Activated CD4-positive, alpha-beta T cell treated with anti-CD3 and anti-CD28 coated beads, Interleukin-2, amount 10 ng/mL, durations not matched to agents 7 days and 5 days (primary cell): ENCODE results near the gene MICAL3. TPM values are rescaled to one million over a fixed set of nuclear protein-coding genes. Genes with fewer than 3 reads are reported as not detected.

Experiments used
- CTCF ChIA-PET: fragments of 350-600 bp; sonication (Branson Sonifier 250); formaldehyde crosslinking; loops from one replicate; lab custom pipeline; 2021; ENCODE audit warnings: antibody characterized with exemption; lab: Charles Lee
- POLR2A ChIA-PET: fragments of 350-600 bp; sonication (Branson Sonifier 250); formaldehyde crosslinking; loops from one replicate; lab custom pipeline; 2021; ENCODE audit warnings: antibody characterized with exemption; lab: Charles Lee
- DNase-seq: peaks from one replicate; pipeline ENCODE4 v3.0.0-alpha.2; 2020
- H3K27ac Mint-ChIP-seq: one replicate; pipeline ENCODE4 v1.8.0; 2021; ENCODE audit warnings: mild to moderate bottlenecking, moderate library complexity, mixed read lengths
- H3K27me3 Mint-ChIP-seq: one replicate; pipeline ENCODE4 v1.8.0; 2021; ENCODE audit warnings: mixed read lengths
- H3K36me3 Mint-ChIP-seq: one replicate; pipeline ENCODE4 v1.8.0; 2021; ENCODE audit warnings: low read depth, mixed read lengths
- H3K4me1 Mint-ChIP-seq: one replicate; pipeline ENCODE4 v1.8.0; 2021; ENCODE audit warnings: mixed read lengths
- H3K4me3 Mint-ChIP-seq: one replicate; pipeline ENCODE4 v1.8.0; 2021; ENCODE audit warnings: mild to moderate bottlenecking, moderate library complexity, mixed read lengths
- H3K9me3 Mint-ChIP-seq: one replicate; pipeline ENCODE4 v1.8.0; 2021; ENCODE audit warnings: mixed read lengths
- total RNA-seq, 2 experiments: library from RNA; stranded (reverse); gene quantifications; one replicate each; pipeline ENCODE4 v1.2.3, GENCODE V29; 2021

The MICAL3 gene
- total RNA-seq, 2 experiments from 2014 or later: 19.1 to 21.4 TPM

DNA sequence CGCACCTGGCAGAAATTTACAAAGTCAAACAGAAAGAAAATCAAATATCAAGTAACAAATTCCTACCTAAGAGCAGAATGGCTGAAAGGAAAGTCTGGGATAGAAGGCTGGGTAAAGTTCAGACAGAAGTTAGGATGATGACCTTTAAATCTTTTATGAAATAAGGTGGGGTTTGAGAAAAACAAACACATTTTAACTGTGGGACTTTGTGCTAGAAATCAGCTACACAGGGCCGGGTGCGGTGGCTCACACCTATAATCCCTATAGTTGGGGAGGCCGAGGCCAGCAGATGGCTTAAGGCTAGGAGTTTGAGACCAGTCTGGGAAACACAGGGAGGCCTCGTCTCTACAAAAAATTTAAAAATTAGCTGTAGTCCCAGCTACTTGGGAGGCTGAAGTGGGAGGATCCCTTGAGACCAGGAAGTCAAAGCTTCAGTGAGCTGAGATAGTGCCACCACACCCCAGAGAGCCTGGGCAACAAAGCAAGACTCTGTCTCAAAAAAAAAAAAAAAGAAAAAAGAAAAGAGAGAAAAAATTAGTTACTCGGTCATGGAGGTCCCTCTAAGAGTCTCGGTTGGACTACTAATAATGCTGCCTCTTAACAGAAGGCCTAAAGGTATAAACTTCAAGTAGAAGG is 130.3 kb downstream of the MICAL3 start:
- H3K36me3 Mint-ChIP-seq: no peaks in the 10 kb centered on the region
- H3K4me3 Mint-ChIP-seq: no peak overlapping the region
- POLR2A ChIA-PET: interaction anchor here (0.7 kb wide), 1 partner anchor 47 kb away, joined by 3 read pairs; no protein-coding TSS in a partner anchor

GRCh38 chr22:17892376-17892775 is 132.0 kb downstream of the MICAL3 start:
- no peak overlapping the region for H3K27ac Mint-ChIP-seq
- DNase-seq: no peak
- POLR2A ChIA-PET: no interaction called here

More for the DNA sequence above, 130.3 kb downstream of the MICAL3 start:
- Mint-ChIP-seq H3K4me1 (peaks cover 2% of the 10 kb centered on the region), H3K27me3 (no peaks in the 10 kb centered on the region), H3K9me3 (no peaks in the 10 kb centered on the region), H3K27ac (no peak overlapping the region)
- no peak for DNase-seq
- CTCF ChIA-PET: interaction anchor here (0.7 kb wide), 2 partner anchors 27 to 1222 kb away, joined by 3 to 4 read pairs; no protein-coding TSS in a partner anchor

GRCh38 chr22:17891481-17892167 is 132.7 kb downstream of the MICAL3 start:
- Mint-ChIP-seq H3K9me3 (no peaks in the 10 kb centered on the region), H3K4me1 (no peaks in the 10 kb centered on the region), H3K27ac (no peak overlapping the region), H3K36me3 (no peaks in the 10 kb centered on the region), H3K4me3 (no peak overlapping the region), H3K27me3 (no peaks in the 10 kb centered on the region)
- ChIA-PET CTCF (no interaction called here), POLR2A (no interaction called here)
- DNase-seq: no peak

More at GRCh38 chr22:17892376-17892775, 132.0 kb downstream of the MICAL3 start:
- H3K9me3 Mint-ChIP-seq: no peaks in the 10 kb centered on the region
- no peak overlapping the region for H3K4me3 Mint-ChIP-seq
- H3K36me3 Mint-ChIP-seq: no peaks in the 10 kb centered on the region
- no peaks in the 10 kb centered on the region for H3K27me3 Mint-ChIP-seq
- peaks cover under 1% of the 10 kb centered on the region for H3K4me1 Mint-ChIP-seq
- CTCF ChIA-PET: interaction anchor here (1.3 kb wide), 1 partner anchor 12 kb away, joined by 3 read pairs; no protein-coding TSS in a partner anchor

GRCh38 chr22:17890892-17891291 is 133.5 kb downstream of the MICAL3 start:
- Mint-ChIP-seq H3K4me1 (no peaks in the 10 kb centered on the region), H3K4me3 (no peak overlapping the region), H3K27ac (no peak overlapping the region), H3K36me3 (no peaks in the 10 kb centered on the region), H3K9me3 (no peaks in the 10 kb centered on the region), H3K27me3 (no peaks in the 10 kb centered on the region)
- DNase-seq: no peak
- ChIA-PET POLR2A (no interaction called here), CTCF (no interaction called here)

- DNase-seq: no peak
- H3K27ac Mint-ChIP-seq: no peak overlapping the region
Observed at GRCh38 chr22:17890245-17890671, 134.1 kb downstream of the MICAL3 start.

DNA sequence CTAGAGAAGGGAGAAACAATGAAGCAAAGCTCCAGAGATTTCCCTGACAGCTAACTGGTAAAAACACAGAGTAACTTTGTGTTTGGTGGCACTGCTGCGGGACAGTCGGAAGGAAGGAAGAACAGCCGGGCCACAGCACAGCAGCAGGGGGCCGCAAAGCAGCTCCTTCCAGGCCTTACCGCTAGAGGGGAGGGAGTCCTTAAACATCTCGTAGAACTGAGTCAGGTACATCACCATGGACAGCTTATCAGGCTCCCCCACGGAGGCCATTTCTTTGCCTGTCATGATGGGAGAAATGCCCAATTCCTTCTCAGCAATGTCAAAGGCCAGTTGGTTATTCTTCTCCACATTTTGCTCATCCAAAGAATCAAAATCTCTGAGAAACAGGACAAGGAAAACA is 135.5 kb downstream of the MICAL3 start:
- no peaks in the 10 kb centered on the region for H3K4me1 Mint-ChIP-seq
- CTCF ChIA-PET: no interaction called here
- DNase-seq: no peak
- no peak overlapping the region for H3K27ac Mint-ChIP-seq
- H3K9me3 Mint-ChIP-seq: no peaks in the 10 kb centered on the region
- POLR2A ChIA-PET: no interaction called here
- H3K36me3 Mint-ChIP-seq: peaks cover 2% of the 10 kb centered on the region
- no peaks in the 10 kb centered on the region for H3K27me3 Mint-ChIP-seq
- no peak overlapping the region for H3K4me3 Mint-ChIP-seq

More at GRCh38 chr22:17890245-17890671, 134.1 kb downstream of the MICAL3 start:
- H3K4me3 Mint-ChIP-seq: no peak overlapping the region
- H3K36me3 Mint-ChIP-seq: peaks cover under 1% of the 10 kb centered on the region
- no peaks in the 10 kb centered on the region for H3K9me3 Mint-ChIP-seq
- no peaks in the 10 kb centered on the region for H3K27me3 Mint-ChIP-seq
- no peaks in the 10 kb centered on the region for H3K4me1 Mint-ChIP-seq
- ChIA-PET POLR2A (no interaction called here), CTCF (no interaction called here)

- ChIA-PET POLR2A (no interaction called here), CTCF (no interaction called here)
- H3K27me3 Mint-ChIP-seq: no peaks in the 10 kb centered on the region
- no peaks in the 10 kb centered on the region for H3K4me1 Mint-ChIP-seq
- H3K27ac Mint-ChIP-seq: peak overlapping the region; percentile 4
- H3K9me3 Mint-ChIP-seq: no peaks in the 10 kb centered on the region
- no peak for DNase-seq
- H3K36me3 Mint-ChIP-seq: peaks cover 2% of the 10 kb centered on the region
- H3K4me3 Mint-ChIP-seq: no peak overlapping the region
Observed at GRCh38 chr22:17888439-17888838, 135.9 kb downstream of the MICAL3 start.

- no peak overlapping the region for H3K4me3 Mint-ChIP-seq
- DNase-seq: no peak
- no peaks in the 10 kb centered on the region for H3K27me3 Mint-ChIP-seq
- peaks cover 2% of the 10 kb centered on the region for H3K36me3 Mint-ChIP-seq
- H3K27ac Mint-ChIP-seq: no peak overlapping the region
- CTCF ChIA-PET: no interaction called here
- H3K4me1 Mint-ChIP-seq: no peaks in the 10 kb centered on the region
- H3K9me3 Mint-ChIP-seq: no peaks in the 10 kb centered on the region
- POLR2A ChIA-PET: no interaction called here
Observed at GRCh38 chr22:17884893-17885292, 139.5 kb downstream of the MICAL3 start.

- peaks cover 2% of the 10 kb centered on the region for H3K36me3 Mint-ChIP-seq
- CTCF ChIA-PET: no interaction called here
- H3K4me3 Mint-ChIP-seq: no peak overlapping the region
- no peaks in the 10 kb centered on the region for H3K27me3 Mint-ChIP-seq
- H3K27ac Mint-ChIP-seq: no peak overlapping the region
- H3K9me3 Mint-ChIP-seq: no peaks in the 10 kb centered on the region
- POLR2A ChIA-PET: no interaction called here
- no peak for DNase-seq
- H3K4me1 Mint-ChIP-seq: no peaks in the 10 kb centered on the region
Observed at GRCh38 chr22:17884084-17884483, 140.3 kb downstream of the MICAL3 start.

DNA sequence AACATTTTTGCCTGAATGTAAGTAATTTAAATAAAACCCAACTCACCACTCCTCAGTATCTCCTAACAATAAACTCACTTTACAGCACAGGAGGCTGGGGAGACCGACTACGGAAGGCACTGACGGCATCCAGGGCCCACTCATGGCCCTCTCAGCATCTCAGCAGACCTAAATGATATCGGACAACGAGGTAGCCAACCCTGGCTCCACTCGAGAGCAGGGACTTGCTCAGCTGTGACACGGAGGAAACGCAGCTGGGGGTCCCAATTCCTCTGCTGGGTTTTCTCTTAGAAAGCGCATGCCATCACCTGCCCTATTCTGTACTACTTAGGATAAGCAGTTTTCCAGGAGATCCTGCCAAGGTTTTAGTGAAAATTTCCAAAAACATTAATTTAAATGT is 141.0 kb downstream of the MICAL3 start:
- peaks cover 2% of the 10 kb centered on the region for H3K36me3 Mint-ChIP-seq
- ChIA-PET CTCF (no interaction called here), POLR2A (no interaction called here)
- H3K4me3 Mint-ChIP-seq: no peak overlapping the region
- H3K9me3 Mint-ChIP-seq: no peaks in the 10 kb centered on the region
- DNase-seq: no peak
- H3K4me1 Mint-ChIP-seq: no peaks in the 10 kb centered on the region
- H3K27ac Mint-ChIP-seq: no peak overlapping the region
- H3K27me3 Mint-ChIP-seq: no peaks in the 10 kb centered on the region

GRCh38 chr22:17882727-17883126 is 141.6 kb downstream of the MICAL3 start:
- H3K4me3 Mint-ChIP-seq: no peak overlapping the region
- H3K27ac Mint-ChIP-seq: no peak overlapping the region
- ChIA-PET CTCF (no interaction called here), POLR2A (no interaction called here)
- DNase-seq: no peak
- peaks cover 2% of the 10 kb centered on the region for H3K36me3 Mint-ChIP-seq
- H3K9me3 Mint-ChIP-seq: no peaks in the 10 kb centered on the region
- H3K27me3 Mint-ChIP-seq: no peaks in the 10 kb centered on the region
- no peaks in the 10 kb centered on the region for H3K4me1 Mint-ChIP-seq

DNA sequence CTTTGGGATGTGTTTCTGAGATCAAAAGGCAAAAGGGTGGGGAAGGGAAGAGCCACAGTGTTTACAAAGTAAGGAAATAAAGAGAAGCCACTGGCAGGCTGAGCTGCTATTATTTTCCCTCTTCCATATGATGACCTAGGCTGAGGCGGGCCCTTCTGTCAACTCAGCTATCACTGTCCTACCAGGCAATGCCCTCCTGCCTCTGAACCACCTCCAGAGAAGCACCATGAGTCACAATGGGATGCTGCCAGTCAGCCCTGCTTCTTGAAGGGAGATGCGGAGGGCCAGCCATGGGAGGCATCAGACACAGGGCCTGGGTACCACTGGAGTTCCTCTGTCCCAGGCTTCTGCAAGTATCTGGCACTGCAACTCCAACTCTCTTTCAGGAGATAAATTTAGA is 142.2 kb downstream of the MICAL3 start:
- H3K27me3 Mint-ChIP-seq: no peaks in the 10 kb centered on the region
- POLR2A ChIA-PET: no interaction called here
- no peaks in the 10 kb centered on the region for H3K4me1 Mint-ChIP-seq
- H3K4me3 Mint-ChIP-seq: no peak overlapping the region
- DNase-seq: no peak
- H3K9me3 Mint-ChIP-seq: no peaks in the 10 kb centered on the region
- CTCF ChIA-PET: no interaction called here
- H3K27ac Mint-ChIP-seq: no peak overlapping the region
- peaks cover 2% of the 10 kb centered on the region for H3K36me3 Mint-ChIP-seq

- Mint-ChIP-seq H3K36me3 (peaks cover 2% of the 10 kb centered on the region), H3K9me3 (no peaks in the 10 kb centered on the region), H3K27me3 (no peaks in the 10 kb centered on the region), H3K4me3 (no peak overlapping the region), H3K4me1 (no peaks in the 10 kb centered on the region), H3K27ac (no peak overlapping the region)
- DNase-seq: no peak
- CTCF ChIA-PET: interaction anchor here (1.5 kb wide), 1 partner anchor 11 kb away, joined by 3 read pairs; no protein-coding TSS in a partner anchor
- POLR2A ChIA-PET: no interaction called here
Observed at GRCh38 chr22:17881366-17881765, 143.0 kb downstream of the MICAL3 start.
